ENCODE results near the gene CCDC3.

DNA sequence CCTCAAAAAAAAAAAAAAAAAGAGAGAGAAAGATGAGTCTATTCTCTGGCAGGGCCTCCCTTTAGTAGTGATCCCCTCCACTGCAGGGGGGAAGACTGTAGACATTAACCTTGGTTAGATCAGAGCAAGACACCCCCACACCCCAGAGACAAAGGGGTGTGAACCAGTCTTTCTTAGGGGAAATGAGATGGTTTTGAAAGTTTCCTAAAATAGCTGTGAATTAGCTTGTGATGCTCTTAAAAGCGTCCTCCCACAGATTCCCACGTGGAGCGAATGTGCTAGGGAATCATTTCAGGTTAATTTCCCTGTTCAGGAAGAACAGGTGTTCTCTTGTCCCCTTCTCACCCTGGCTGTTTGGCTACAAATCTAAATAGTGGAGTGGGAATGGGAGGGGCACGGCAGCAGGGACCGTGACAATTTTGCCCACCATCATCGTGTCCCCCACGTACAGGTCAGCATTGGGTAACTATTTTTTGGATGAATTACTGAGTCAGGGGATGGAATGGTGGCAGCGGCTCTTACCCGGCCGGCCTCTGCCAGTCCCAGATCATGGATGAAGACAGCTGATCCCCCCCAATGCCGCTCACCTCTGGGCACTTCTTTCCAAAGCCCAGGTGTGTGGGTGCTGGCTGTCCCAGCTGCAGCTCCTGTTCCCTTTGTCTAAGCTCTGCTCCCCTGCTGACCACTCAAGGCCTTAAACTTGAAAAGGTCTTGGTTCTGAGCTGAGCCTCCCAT lies 152.9 kb downstream of the CCDC3 start:
- TF ChIP-seq EZH2 (IDR thresholded peaks at IDR 0.05; ENCODE audit: insufficient read depth, poor library complexity, severe bottlenecking) (no peak), EZH2phosphoT487 (IDR thresholded peaks at IDR 0.05; ENCODE audit: insufficient read depth, low read depth) (no peak)
